Right lobe of liver (tissue), 4 donors: Measurements from ENCODE around the gene STXBP6.

ENCODE experiments used
- CTCF ChIP-seq, 4 donors: fragments of 200-600 bp in 3 of 4; fragments of 450-650 bp in 1 of 4; IDR thresholded peaks; one replicate each; pipeline versions ENCODE4 v1.5.1 to v1.8.0; 2016 to 2022; ENCODE audit warnings: antibody characterized with exemption in 4 of 4, mild to moderate bottlenecking in 2 of 4
- POLR2A ChIP-seq: fragments of 450-650 bp; IDR thresholded peaks from one replicate; pipeline ENCODE4 v1.6.1; 2017; ENCODE audit warnings: antibody characterized with exemption, mild to moderate bottlenecking
- donor health status: DM: no; HTN: no; CAD: no.
- donor health status: DM: no; HTN: no; CAD: no.
- donor health status: DM: no; HTN: yes; CAD: no.

DNA sequence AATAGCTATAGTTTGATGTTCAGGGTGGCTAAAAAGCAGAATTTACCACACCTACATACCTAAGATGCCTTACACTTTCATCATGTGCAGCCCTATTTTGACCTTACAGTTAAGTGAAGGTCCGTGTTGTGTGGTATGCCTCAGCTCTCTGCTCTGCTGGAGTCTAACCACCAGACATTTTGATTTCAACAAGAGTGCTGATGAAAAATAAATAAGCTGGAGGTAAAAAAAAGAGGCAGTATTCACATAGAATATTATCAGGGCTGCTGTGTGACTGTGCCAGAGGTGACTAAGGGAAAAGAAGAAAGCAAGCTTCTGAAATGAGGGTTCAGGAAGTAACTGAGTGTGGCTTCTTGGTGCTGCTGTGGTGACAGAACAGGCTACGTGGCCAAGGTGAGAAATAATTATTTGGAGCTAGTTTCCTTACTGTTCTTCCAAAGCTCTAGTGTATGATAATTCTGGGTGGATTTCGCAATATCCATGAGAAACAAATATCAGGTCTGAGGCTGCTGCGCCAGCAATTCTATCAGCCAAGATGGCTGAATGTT, 188.8 kb downstream of the STXBP6 start:
- no peak for TF ChIP-seq CTCF (IDR thresholded peaks at IDR 0.05)
- no peak for TF ChIP-seq POLR2A
